Left renal pelvis (tissue), 4 donors: ENCODE measurements around the gene PPBP. TPM values are rescaled to one million over a fixed set of nuclear protein-coding genes. Genes with fewer than 3 reads are reported as not detected.
"Not testable (repeated sequence)": the region's sequence is repeated elsewhere in the genome, so short reads cannot be mapped to it uniquely, and the experiment has no call there.

Source experiments
- DNase-seq, 4 donors: peaks; one replicate each; pipeline ENCODE4 v3.0.0-alpha.2; 2013; ENCODE audit warnings: low read depth in 4 of 4, low spot score in 3 of 4
- polyA plus RNA-seq, 4 donors: library from polyadenylated mRNA; unstranded; fragments of 120-200 nt; gene quantifications; one replicate each; pipeline ENCODE4 v1.2.1, GENCODE V29; 2013; ENCODE audit not compliant: insufficient read length in 4 of 4

Gene PPBP
- polyA plus RNA-seq, 4 donors: 5.3 to 40.9 (median 14.6) TPM

DNA sequence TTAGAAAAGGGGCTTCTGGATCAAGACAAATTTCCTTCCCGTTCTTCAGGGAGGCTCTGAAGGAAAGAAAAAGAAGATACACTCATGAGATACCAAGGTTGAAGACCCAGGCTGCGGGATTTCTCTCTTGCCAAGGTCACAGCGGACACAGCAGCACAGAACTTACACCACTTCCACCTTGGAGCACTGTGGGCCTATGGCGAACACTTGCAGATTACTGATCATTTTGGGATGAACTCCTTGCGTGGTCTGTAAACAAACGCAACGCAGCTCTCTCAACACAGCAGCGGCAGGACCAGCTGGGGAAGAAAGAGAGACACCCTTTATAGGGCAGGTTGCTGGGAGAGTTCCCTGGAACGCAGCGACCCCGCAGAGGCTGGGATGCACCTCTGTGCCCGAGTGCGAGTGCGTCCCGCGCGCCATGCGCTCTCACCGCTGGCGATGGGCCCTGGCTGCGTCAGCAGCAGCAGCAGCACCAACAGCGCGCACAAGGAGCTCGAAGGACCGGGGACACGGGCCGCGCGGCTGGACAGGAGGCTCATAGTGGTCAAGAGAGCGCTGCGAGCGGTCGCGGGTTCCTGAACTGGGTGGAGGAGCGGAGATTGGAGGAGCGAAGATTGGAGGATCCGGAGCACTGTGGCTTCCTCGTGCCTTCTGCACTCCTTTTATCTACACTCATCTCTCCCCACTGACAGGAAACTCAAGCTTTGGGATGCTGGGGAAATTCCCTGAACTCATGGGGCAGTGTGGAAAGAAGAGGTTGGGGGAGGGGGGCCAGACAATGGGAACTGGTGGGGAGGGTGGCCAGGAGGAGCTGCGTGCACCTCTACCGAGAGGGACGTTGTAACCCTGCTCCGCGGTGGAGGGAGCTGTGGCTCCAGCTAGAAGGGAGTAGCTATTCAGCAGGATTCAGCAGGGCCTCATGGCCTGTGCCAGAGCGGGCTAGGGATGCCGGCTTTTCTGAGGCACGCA, 10.3 kb upstream of the PPBP start, which contains the start of gene CXCL5:
Gene CXCL5, minus strand, starts transcription at position 638 of the 972 bp plus-strand sequence. Its CDS starts 96 bp downstream, at position 542.
- DNase-seq: no peak

- DNase-seq: no peak
These were observed 4.1 kb upstream of the PPBP start for GRCh38 chr4:73992050-73992449.

DNA sequence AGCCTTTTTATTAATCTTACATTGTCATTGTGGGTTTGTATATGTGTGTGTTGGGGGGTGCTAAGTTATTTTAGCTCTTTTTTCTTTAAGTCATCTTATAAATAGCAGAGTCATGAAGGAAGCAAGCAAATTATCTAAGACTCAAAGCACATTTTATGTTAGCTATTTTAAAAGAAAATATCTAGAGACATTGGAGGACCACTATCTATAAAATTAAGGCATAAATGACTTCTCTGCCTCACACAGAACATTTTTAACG, 3.7 kb upstream of the PPBP start:
- no peak for DNase-seq

DNA sequence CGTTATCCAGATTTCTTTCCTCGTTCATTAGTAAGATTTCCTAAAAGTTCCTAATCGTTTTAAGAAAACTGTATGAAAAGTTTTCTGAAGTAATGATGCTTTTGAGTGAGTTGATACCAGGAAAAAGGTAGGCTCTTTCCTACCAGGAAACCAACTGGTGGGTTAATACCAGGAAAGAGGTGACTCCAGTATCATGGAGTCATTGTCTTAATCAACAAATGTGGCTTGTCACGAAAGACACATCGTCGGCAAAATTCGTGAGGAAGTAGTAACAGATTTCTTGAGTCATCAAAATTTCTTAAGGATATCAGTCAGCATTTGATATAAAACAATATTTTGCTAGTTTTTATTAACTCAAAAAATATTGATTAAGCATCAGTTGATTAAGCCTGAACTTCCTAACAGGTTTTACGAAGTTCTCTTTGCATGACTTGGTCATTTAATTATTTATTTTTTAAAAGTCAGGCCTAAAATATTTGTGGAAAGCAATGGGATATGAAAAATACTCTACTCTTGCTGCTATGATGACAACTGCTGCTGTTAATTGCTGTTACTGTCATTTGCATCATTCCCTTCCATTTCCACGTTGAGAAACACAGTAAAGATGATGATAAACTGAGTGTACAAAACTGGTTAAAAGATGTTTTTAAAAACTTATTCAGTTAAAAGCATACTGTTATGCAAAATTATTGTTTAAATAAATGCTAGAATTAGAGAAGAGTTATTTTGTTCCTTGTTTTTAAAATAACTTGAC, 3.2 kb upstream of the PPBP start:
- no peak for DNase-seq

DNA sequence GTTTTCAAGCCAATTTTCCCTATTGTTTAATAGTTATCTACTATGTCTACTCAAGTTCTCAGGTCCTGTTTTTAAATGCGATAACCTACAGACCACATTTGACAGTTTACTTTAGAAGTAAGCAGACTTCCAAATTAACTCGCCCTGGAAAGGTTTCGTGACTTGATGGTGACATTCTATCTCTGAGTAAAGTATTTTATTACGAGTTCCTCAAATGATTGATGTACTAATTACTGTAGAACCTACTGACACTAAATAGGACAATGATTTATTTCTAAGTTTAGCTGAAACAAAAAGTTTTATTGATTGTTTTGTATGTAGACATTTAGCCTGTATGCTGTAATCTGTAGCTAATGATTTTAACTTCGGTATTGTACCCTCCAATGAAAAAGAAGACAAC, 1.9 kb upstream of the PPBP start:
- DNase-seq: no peak

DNA sequence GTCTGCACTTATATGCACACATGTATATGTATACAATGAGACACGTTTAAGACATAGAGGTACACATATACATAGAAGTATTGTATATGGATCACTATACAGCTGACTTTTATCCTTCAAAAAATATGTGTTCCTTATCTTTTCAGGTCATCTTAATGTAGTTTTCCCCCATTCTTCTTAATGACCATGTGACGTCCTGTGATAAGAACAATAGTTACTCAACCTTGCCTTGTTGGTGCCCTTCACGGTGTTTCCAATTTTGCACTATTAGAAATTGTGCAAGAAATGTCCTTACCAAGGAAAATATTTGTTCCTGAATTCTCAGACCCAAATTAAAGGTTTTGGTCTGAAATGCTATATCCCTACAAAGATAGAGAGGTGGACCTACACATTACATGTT, 1.0 kb upstream of the PPBP start:
- no peak for DNase-seq

DNA sequence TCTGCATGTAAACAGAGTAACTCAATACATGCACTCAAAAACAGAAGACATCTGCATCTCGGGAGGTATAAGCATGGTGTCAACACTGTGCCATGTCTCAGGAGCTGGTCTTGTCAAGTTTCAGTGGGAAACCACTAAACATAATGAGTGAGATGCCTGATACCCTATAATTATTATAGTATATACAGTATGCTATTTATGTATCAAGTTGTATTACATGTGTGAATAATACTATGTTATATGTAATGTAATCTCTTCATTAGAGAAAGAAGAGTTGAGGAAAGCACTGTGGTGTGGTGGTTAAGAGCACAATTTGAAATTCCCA, 2.5 kb downstream of the PPBP start:
- no peak for DNase-seq

GRCh38 chr4:73984736-73985527, 3.1 kb downstream of the PPBP start:
- no peak for DNase-seq

DNA sequence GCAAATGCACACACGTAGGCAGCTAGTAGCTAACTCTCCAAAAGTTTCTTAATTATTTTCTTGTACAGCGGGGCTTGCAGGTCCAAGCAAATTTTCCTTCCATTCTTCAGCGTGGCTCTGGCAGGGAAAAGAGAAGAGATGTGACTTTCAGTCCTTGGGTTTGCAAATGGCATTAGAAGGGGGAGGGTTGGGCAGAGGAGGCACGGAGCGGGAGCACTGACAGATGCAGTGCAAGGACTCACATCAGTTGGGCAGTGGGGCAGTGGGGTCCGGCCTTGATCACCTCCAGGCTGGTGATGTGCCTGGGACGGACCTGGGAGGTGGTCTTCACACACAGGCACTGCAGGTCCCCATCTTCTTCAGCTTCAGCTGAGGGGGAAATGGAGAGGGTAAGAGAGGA, 6.8 kb downstream of the PPBP start:
- DNase-seq: not testable (repeated sequence)

DNA sequence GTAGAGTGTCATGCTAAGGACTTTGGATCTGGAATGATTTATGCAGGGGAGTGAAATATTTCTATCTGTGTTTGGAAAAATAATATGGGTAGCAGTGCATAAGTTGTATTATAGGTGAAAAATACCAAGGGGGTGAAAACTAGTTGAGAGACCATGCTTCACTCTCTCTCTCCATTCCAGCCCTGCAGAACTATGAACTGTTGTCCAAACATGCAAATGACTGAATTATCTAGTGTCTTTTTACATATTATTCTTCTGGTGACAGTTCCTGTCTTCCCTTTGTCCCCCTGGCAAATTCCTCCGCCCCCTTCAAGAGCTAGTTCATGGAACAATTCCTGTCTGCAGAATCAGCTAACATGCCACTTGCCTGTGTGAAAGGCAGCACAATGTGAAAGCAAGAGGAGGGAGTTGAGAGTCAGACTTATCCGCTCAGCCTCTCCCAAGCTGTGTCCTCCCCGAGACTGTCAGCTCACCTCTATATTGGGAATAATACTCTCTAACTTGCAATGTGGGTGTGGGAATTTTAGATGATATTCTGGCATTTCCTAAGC, 8.5 kb downstream of the PPBP start:
- DNase-seq: no peak

DNA sequence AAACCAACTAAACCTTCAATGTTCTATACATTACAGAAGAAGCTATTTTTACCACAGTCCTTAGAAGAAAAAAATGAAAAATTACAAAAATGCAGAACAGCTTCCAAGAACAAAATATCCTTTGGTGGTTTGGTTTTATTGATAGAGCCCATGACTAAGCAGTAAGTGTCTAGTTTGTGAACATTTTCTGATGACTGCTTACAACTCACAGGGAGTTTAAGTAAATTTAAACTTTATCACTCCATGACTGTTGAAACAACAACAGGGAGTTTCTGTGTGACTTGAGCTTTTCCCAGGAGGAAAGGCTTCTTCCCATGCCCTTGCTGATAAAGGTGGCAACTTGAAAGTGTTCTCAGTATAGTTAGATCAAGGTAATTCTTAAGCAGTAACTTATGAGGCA, 9.1 kb downstream of the PPBP start:
- no peak for DNase-seq

DNA sequence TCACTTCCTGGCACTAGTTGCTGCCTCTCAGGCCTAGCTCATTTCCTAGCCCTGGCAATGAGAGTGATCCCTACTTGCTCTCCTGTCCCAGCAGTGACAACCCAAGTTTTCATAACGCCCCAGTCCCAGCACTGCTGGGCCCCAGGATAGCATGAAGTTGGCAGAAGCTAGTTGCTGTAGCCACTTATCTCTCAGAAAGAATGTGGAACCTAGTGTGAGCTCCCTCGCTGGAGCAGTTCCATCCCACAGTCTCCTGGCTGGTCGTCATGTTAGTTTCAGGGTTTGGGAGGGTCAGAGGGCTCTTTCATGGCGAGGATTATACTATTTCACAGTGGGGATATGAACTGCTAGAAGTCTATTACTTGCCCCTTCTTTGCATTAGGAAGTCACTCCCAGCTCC, 11.3 kb downstream of the PPBP start:
- DNase-seq: no peak

GRCh38 chr4:73976217-73976616, 11.8 kb downstream of the PPBP start:
- DNase-seq: no peak

- DNase-seq: no peak
These were observed 13.6 kb downstream of the PPBP start for GRCh38 chr4:73974352-73974751.

DNA sequence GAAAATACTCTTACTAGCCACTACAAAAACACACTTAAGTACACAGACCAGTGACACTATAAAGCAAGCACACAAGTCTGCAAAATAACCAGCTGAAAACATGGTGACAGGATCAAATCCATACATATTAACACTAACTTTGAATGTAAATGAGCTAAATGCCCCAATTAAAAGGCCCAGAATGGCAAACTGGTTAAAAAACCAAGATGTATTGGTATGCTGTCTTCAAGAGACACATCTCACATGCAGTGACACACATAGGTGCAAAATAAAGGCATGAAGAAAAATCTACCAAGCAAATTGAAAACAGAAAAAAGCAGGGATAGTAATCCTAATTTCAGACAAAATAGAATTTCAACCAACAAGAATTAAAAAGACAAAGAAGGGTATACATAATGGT, 17.0 kb downstream of the PPBP start:
- DNase-seq: no peak

DNA sequence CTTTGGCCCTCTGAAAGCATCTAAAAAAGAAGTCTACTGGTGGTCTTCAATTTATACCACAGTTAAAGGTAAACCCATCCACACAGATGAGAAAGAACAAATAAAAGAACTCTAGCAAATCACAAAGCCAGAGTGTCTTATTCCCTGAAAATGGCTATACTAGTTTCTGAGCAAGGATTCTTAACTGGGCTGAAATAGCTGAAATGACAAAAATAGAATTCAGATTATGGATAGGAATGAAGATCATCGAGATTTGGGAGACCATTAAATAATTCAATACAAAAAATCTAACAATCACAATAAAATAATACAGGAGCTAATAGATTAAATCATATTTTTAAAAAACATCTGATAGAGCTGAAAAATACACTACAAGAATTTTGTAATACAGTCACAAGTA, 18.0 kb downstream of the PPBP start:
- no peak for DNase-seq

DNA sequence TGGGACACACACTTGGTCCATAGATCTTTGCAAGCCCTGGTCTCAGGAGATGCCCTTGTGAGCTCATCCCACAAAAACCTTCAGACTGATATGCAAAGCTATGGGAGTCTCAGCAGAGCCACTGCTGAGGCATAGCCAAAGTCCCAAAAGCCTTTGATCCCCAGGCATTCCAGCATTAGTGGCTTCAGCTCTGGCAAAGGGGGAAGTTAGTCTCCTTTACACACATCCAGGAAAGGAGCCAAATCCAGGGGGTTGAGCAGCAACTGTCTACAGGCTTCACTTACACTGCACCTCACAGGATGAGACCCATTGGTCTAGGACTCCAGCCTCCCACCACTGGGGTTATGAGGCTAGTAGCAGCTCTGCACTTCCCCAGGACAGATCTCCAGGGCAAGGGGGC, 20.1 kb downstream of the PPBP start:
- no peak for DNase-seq

GRCh38 chr4:73964862-73965611, 23.0 kb downstream of the PPBP start:
- DNase-seq: no peak

DNA sequence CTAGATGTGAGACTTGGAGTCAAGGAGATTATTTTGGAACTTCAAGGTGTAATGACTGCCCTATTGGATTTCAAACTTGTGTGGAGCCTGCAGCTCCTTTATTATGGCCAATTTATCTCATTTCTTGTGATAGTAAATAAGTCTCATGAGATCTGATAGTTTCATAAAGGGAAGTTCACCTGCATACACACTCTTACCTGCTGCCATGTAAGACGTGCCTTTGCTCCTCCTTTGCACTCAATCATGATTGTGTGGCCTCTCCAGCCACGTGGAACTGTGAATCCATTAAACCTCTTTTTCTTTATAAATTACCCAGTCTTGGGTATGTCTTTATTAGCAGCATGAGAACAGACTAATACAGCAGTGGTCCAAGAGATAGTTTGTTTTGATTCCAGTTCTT, 25.3 kb downstream of the PPBP start:
- no peak for DNase-seq

- DNase-seq: not testable (repeated sequence)
These were observed 28.9 kb downstream of the PPBP start for GRCh38 chr4:73959041-73959440.
